ENCODE measurements around the gene NLRP3. TPM values are rescaled to one million over a fixed set of nuclear protein-coding genes. Genes with fewer than 3 reads are reported as not detected.
"Not testable (repeated sequence)": the region's sequence is repeated elsewhere in the genome, so short reads cannot be mapped to it uniquely, and the experiment has no call there.

Gene NLRP3
- total and polyA plus RNA-seq, 2 experiments from 2014 or later, result 0.42 TPM; not detected in 1

GRCh38 chr1:247373721-247374141, 42.2 kb upstream of the NLRP3 start (continued):
- no peak for TF ChIP-seq REST (IDR thresholded peaks at IDR 0.05; ENCODE audit: unreplicated experiment)
- peak; percentile 68 to 69 for TF ChIP-seq CTCF (conservative IDR thresholded peaks at IDR 0.05; ENCODE audit: low read depth in 2 of 2)

- H3K4me1 ChIP-seq (ENCODE audit: insufficient read depth), result peaks cover 54% of the 10 kb centered on the region
- Mint-ChIP-seq H3K27me3 (ENCODE audit: insufficient read depth, low read depth, poor library complexity) (peaks cover 23% of the 10 kb centered on the region), H3K4me3 (peak overlapping the region; percentile 58), H3K4me1 (peaks cover 64% of the 10 kb centered on the region), H3K9me3 (peaks cover 15% of the 10 kb centered on the region), H3K27ac (peak overlapping the region; percentile 90), H3K36me3 (ENCODE audit: low read depth) (peaks cover 17% of the 10 kb centered on the region)
- H3K36me3 ChIP-seq (ENCODE audit: insufficient read depth); DNase-seq (ENCODE audit: low spot score); H3K79me2 ChIP-seq (replicated peaks; ENCODE audit: insufficient read depth); H3K9me2 ChIP-seq (ENCODE audit: insufficient read depth); H4K20me1 ChIP-seq (replicated peaks; ENCODE audit: insufficient read depth); H3K27me3 ChIP-seq (ENCODE audit: insufficient read depth); ATAC-seq; H2AFZ ChIP-seq: not testable (repeated sequence)
- H3F3A ChIP-seq (replicated peaks; ENCODE audit: low read depth), result peaks cover 23% of the 10 kb centered on the region
- TF ChIP-seq ZNF114 (CRISPR knock-in tag; IDR thresholded peaks at IDR 0.05), result 0 out of 2 replicates have a peak, but pooled peaks have one; percentile 30
- H3K27ac ChIP-seq (ENCODE audit: low read depth), result peak overlapping the region; percentile 40
- peak overlapping the region; percentile 32; the same call in 1 of the 2 replicates for H3K4me3 ChIP-seq
- peak overlapping the region; percentile 61 for H3K4me2 ChIP-seq
Measured at GRCh38 chr1:247374651-247375334, 41.2 kb upstream of the NLRP3 start.

- peaks cover 25% of the 10 kb centered on the region for H3K27me3 Mint-ChIP-seq (ENCODE audit: insufficient read depth, low read depth, poor library complexity)
- H3K4me1 Mint-ChIP-seq, result peaks cover 59% of the 10 kb centered on the region
- H3K27ac Mint-ChIP-seq, result peak overlapping the region; percentile 90
- DNase-seq (ENCODE audit: low spot score), result peak; percentile 58
- no peaks in the 10 kb centered on the region for H3K27me3 ChIP-seq (ENCODE audit: insufficient read depth)
- no peaks in the 10 kb centered on the region for H3K79me2 ChIP-seq (replicated peaks; ENCODE audit: insufficient read depth)
- H3K4me1 ChIP-seq (ENCODE audit: insufficient read depth), result peaks cover 44% of the 10 kb centered on the region
- no peaks in the 10 kb centered on the region for H4K20me1 ChIP-seq (replicated peaks; ENCODE audit: insufficient read depth)
- H3K4me3 ChIP-seq, result peak overlapping the region; percentile 32
- H3K9me2 ChIP-seq (ENCODE audit: insufficient read depth), result no peaks in the 10 kb centered on the region
- H3K36me3 ChIP-seq (ENCODE audit: insufficient read depth), result no peaks in the 10 kb centered on the region
- H3F3A ChIP-seq (replicated peaks; ENCODE audit: low read depth), result peaks cover 23% of the 10 kb centered on the region
- peak; percentile 39 for ATAC-seq
- peaks cover 22% of the 10 kb centered on the region for H3K9me3 Mint-ChIP-seq
- peak overlapping the region; percentile 38; the same call in 1 of the 2 replicates for H2AFZ ChIP-seq
- peaks cover 22% of the 10 kb centered on the region for H3K36me3 Mint-ChIP-seq (ENCODE audit: low read depth)
- H3K27ac ChIP-seq (ENCODE audit: low read depth), result peak overlapping the region; percentile 40
- peak overlapping the region; percentile 61 for H3K4me2 ChIP-seq
- peak overlapping the region; percentile 58 for H3K4me3 Mint-ChIP-seq
- TF ChIP-seq EZH2 (IDR thresholded peaks at IDR 0.05; ENCODE audit: low read depth, unreplicated experiment) (no peak), CREB1 (CRISPR knock-in tag; IDR thresholded peaks at IDR 0.05; ENCODE audit: low read depth) (no peak), POLR2AphosphoS5 (IDR thresholded peaks at IDR 0.05; ENCODE audit: low read depth) (no peak; the same call in 1 of the 2 replicates), REST (IDR thresholded peaks at IDR 0.05; ENCODE audit: unreplicated experiment) (no peak), NANOG (IDR thresholded peaks at IDR 0.05; ENCODE audit: borderline replicate concordance) (no peak), CTCF (conservative IDR thresholded peaks at IDR 0.05; ENCODE audit: low read depth in 2 of 2) (no peak), EZH2phosphoT487 (IDR thresholded peaks at IDR 0.05; ENCODE audit: unreplicated experiment) (no peak), JUNB (IDR thresholded peaks at IDR 0.05; ENCODE audit: unreplicated experiment) (no peak)
Measured at GRCh38 chr1:247375747-247376146, 40.2 kb upstream of the NLRP3 start.
